Neural progenitor cell (in vitro differentiated cells): ENCODE results near the gene CTTNBP2NL.

Experiments
- CTCF ChIP-seq: fragments of 200-600 bp; sonication (generic); IDR thresholded peaks from 2 replicates; pipeline ENCODE4 v1.5.1; 2017; ENCODE audit warnings: antibody characterized with exemption, mild to moderate bottlenecking
- EZH2 ChIP-seq: fragments of 200-600 bp; sonication (generic); IDR thresholded peaks from 2 replicates; pipeline ENCODE4 v1.6.1; 2017; ENCODE audit warnings: antibody characterized with exemption, mild to moderate bottlenecking, moderate library complexity
- EZH2phosphoT487 ChIP-seq: fragments of 200-600 bp; sonication (generic); IDR thresholded peaks from 2 replicates; pipeline ENCODE4 v1.6.1; 2017; ENCODE audit warnings: antibody characterized with exemption

GRCh38 chr1:112356765-112357164 is 39.2 kb upstream of the CTTNBP2NL start:
- TF ChIP-seq EZH2 (no peak), CTCF (no peak), EZH2phosphoT487 (no peak)
